Inflammatory macrophage treated with lipopolysaccharide for 4 hours (primary cell): ENCODE data around the gene CPT1B.
"Not testable (repeated sequence)": the region's sequence is repeated elsewhere in the genome, so short reads cannot be mapped to it uniquely, and the experiment has no call there.

Experiments
- DNase-seq: peaks from one replicate; pipeline ENCODE4 v3.0.0-alpha.2; 2020

CPT1B gene

GRCh38 chr22:50526108-50526833, 52.0 kb downstream of the CPT1B start:
- DNase-seq: peak; percentile 81

GRCh38 chr22:50525858-50526107, 52.4 kb downstream of the CPT1B start:
- no peak for DNase-seq

GRCh38 chr22:50525104-50525857, 52.9 kb downstream of the CPT1B start, which contains the start of gene SCO2:
TSS of gene SCO2 (minus strand) at chr22:50525598. CDS start at chr22:50524411, 1,187 bp downstream.
- DNase-seq: peak; percentile 96

- DNase-seq: no peak
These were observed 53.5 kb downstream of the CPT1B start for GRCh38 chr22:50524676-50525103.

- no peak for DNase-seq
These were observed 54.2 kb downstream of the CPT1B start for GRCh38 chr22:50523806-50524675.

- no peak for DNase-seq
These were observed 54.8 kb downstream of the CPT1B start for GRCh38 chr22:50523458-50523805.

GRCh38 chr22:50522806-50523438, 55.3 kb downstream of the CPT1B start:
- DNase-seq: no peak

GRCh38 chr22:50522208-50522805, 55.9 kb downstream of the CPT1B start:
- DNase-seq: no peak

- DNase-seq: no peak
These were observed 56.5 kb downstream of the CPT1B start for GRCh38 chr22:50521710-50522109.

GRCh38 chr22:50520826-50521453, 57.3 kb downstream of the CPT1B start:
- no peak for DNase-seq

- not testable (repeated sequence) for DNase-seq
These were observed 58.0 kb downstream of the CPT1B start for GRCh38 chr22:50520184-50520583.

GRCh38 chr22:50519151-50519550, 59.1 kb downstream of the CPT1B start:
- no peak for DNase-seq
